Neural cell (in vitro differentiated cells): Measurements from ENCODE around the gene SLC37A1. TPM values are rescaled to one million over a fixed set of nuclear protein-coding genes. Genes with fewer than 3 reads are reported as not detected.

Experiments used
- H2AFZ ChIP-seq: fragments of 200-600, 300-800 bp; sonication (generic), shearing (Covaris generic); 2 replicates; pipeline ENCODE4 v1.6.0; 2014; ENCODE audit warnings: low read depth, mild to moderate bottlenecking, antibody characterized with exemption, low read length, moderate library complexity
- H3F3A ChIP-seq: fragments of 200-600 bp; shearing (Covaris generic); 2 replicates; pipeline ENCODE4 v1.6.1; 2016; ENCODE audit warnings: mild to moderate bottlenecking, moderate library complexity, mixed read lengths, antibody characterized with exemption, low read length; ENCODE audit not compliant: insufficient read depth, poor library complexity, severe bottlenecking
- H3K27ac ChIP-seq: fragments of 200-600, 300-800 bp; sonication (generic), shearing (Covaris generic); 2 replicates; pipeline ENCODE4 v1.5.1; 2014; ENCODE audit warnings: mild to moderate bottlenecking, low read length, moderate library complexity
- H3K27me3 ChIP-seq: fragments of 300-800, 200-600 bp; sonication (generic), shearing (Covaris generic); 2 replicates; pipeline ENCODE4 v1.6.0; 2014; ENCODE audit warnings: mild to moderate bottlenecking, low read depth, low read length, moderate library complexity; ENCODE audit not compliant: insufficient read depth
- H3K36me3 ChIP-seq: fragments of 300-800, 200-600 bp; sonication (generic), shearing (Covaris generic); 2 replicates; pipeline ENCODE4 v1.5.1; 2014; ENCODE audit warnings: mild to moderate bottlenecking, antibody characterized with exemption, low read length, moderate library complexity; ENCODE audit not compliant: insufficient read depth
- H3K4me2 ChIP-seq: fragments of 300-800, 200-600 bp; sonication (generic), shearing (Covaris generic); 2 replicates; pipeline ENCODE4 v1.6.0; 2014; ENCODE audit warnings: mild to moderate bottlenecking, low read length
- H3K4me3 ChIP-seq: fragments of 300-800, 200-600 bp; sonication (generic), shearing (Covaris generic); 2 replicates; pipeline ENCODE4 v1.5.1; 2014; ENCODE audit warnings: mild to moderate bottlenecking, low read length, moderate library complexity
- H3K79me2 ChIP-seq: fragments of 200-600 bp; shearing (Covaris generic); replicated peaks from 2 replicates; pipeline ENCODE4 v1.6.0; 2014; ENCODE audit warnings: mild to moderate bottlenecking, low read length, moderate library complexity; ENCODE audit not compliant: insufficient read depth
- H3K9ac ChIP-seq: fragments of 300-800, 200-600 bp; sonication (generic), shearing (Covaris generic); 2 replicates; pipeline ENCODE4 v1.6.1; 2016; ENCODE audit warnings: mild to moderate bottlenecking, low read length, mixed read lengths
- H3K9me2 ChIP-seq: fragments of 200-600 bp; shearing (Covaris generic); 2 replicates; pipeline ENCODE4 v1.6.1; 2016; ENCODE audit warnings: mild to moderate bottlenecking, low read length, mixed read lengths; ENCODE audit not compliant: insufficient read depth
- H3K9me3 ChIP-seq: fragments of 200-600, 300-800 bp; sonication (generic), shearing (Covaris generic); 2 replicates; pipeline ENCODE4 v1.6.1; 2016; ENCODE audit warnings: mild to moderate bottlenecking, mixed run types, low read length, moderate library complexity, mixed read lengths
- H4K20me1 ChIP-seq: fragments of 200-600 bp; shearing (Covaris generic); 2 replicates; pipeline ENCODE4 v1.6.1; 2016; ENCODE audit warnings: mild to moderate bottlenecking, mixed run types; ENCODE audit not compliant: insufficient read depth
- EP300 ChIP-seq: fragments of 450-650 bp; conservative IDR thresholded peaks from 2 replicates; pipeline ENCODE4 v1.6.1; 2014; ENCODE audit warnings: antibody characterized with exemption, mild to moderate bottlenecking, moderate library complexity; ENCODE audit not compliant: poor library complexity, severe bottlenecking
- EZH2 ChIP-seq: fragments of 200-600, 300-800 bp; shearing (Covaris generic), sonication (generic); IDR thresholded peaks from 2 replicates; pipeline ENCODE4 v1.6.1; 2014; ENCODE audit warnings: antibody characterized with exemption, low read length, borderline replicate concordance, mild to moderate bottlenecking; ENCODE audit not compliant: insufficient read depth, poor library complexity, severe bottlenecking
- MXI1 ChIP-seq: fragments of 450-650 bp; conservative IDR thresholded peaks from 2 replicates; pipeline ENCODE4 v1.6.1; 2014; ENCODE audit warnings: antibody characterized with exemption, mild to moderate bottlenecking; ENCODE audit not compliant: poor library complexity, severe bottlenecking
- POLR2AphosphoS5 ChIP-seq: IDR thresholded peaks from 2 replicates; pipeline ENCODE4 v1.6.1; 2012
- RAD21 ChIP-seq: fragments of 450-650 bp; conservative IDR thresholded peaks from 2 replicates; pipeline ENCODE4 v1.6.1; 2014; ENCODE audit warnings: antibody characterized with exemption, mild to moderate bottlenecking, moderate library complexity
- SMC3 ChIP-seq: fragments of 450-650 bp; conservative IDR thresholded peaks from 2 replicates; pipeline ENCODE4 v1.6.1; 2014; ENCODE audit warnings: antibody characterized with exemption, mild to moderate bottlenecking, moderate library complexity; ENCODE audit not compliant: poor library complexity
- TAF1 ChIP-seq: IDR thresholded peaks from 2 replicates; pipeline ENCODE4 v1.6.1; 2012; ENCODE audit warnings: low read depth
- polyA plus RNA-seq: library from polyadenylated mRNA; depleted of rRNA; stranded (reverse); fragments of >200 nt; gene quantifications from 2 replicates; pipeline ENCODE4 v1.2.3, GENCODE V29; 2014
- TF ChIP-seq, protein P1 (sequence below): IDR thresholded peaks from 2 replicates; pipeline ENCODE4 v1.6.1; 2012; ENCODE audit warnings: borderline replicate concordance
- TF ChIP-seq, protein P2 (sequence below): fragments of 450-650 bp; IDR thresholded peaks from 2 replicates; pipeline ENCODE4 v1.5.1; 2014; ENCODE audit warnings: antibody characterized with exemption, mild to moderate bottlenecking, moderate library complexity; ENCODE audit not compliant: poor library complexity, severe bottlenecking

SLC37A1 gene
- polyA plus RNA-seq, 1 donor from 2014 or later: 60.7 TPM

- no peaks in the 10 kb centered on the region for H3F3A ChIP-seq
- no peaks in the 10 kb centered on the region for H3K9me2 ChIP-seq
- no peaks in the 10 kb centered on the region for H3K79me2 ChIP-seq
- no peak overlapping the region for H3K27ac ChIP-seq
- no peak overlapping the region for H3K4me2 ChIP-seq
- H4K20me1 ChIP-seq: no peaks in the 10 kb centered on the region
- H3K27me3 ChIP-seq: no peaks in the 10 kb centered on the region
- H3K4me3 ChIP-seq: no peak overlapping the region
- H2AFZ ChIP-seq: no peak overlapping the region
- H3K9ac ChIP-seq: no peak overlapping the region
- no peaks in the 10 kb centered on the region for H3K9me3 ChIP-seq
- TF ChIP-seq, protein P1, sequence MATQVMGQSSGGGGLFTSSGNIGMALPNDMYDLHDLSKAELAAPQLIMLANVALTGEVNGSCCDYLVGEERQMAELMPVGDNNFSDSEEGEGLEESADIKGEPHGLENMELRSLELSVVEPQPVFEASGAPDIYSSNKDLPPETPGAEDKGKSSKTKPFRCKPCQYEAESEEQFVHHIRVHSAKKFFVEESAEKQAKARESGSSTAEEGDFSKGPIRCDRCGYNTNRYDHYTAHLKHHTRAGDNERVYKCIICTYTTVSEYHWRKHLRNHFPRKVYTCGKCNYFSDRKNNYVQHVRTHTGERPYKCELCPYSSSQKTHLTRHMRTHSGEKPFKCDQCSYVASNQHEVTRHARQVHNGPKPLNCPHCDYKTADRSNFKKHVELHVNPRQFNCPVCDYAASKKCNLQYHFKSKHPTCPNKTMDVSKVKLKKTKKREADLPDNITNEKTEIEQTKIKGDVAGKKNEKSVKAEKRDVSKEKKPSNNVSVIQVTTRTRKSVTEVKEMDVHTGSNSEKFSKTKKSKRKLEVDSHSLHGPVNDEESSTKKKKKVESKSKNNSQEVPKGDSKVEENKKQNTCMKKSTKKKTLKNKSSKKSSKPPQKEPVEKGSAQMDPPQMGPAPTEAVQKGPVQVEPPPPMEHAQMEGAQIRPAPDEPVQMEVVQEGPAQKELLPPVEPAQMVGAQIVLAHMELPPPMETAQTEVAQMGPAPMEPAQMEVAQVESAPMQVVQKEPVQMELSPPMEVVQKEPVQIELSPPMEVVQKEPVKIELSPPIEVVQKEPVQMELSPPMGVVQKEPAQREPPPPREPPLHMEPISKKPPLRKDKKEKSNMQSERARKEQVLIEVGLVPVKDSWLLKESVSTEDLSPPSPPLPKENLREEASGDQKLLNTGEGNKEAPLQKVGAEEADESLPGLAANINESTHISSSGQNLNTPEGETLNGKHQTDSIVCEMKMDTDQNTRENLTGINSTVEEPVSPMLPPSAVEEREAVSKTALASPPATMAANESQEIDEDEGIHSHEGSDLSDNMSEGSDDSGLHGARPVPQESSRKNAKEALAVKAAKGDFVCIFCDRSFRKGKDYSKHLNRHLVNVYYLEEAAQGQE: no peak
- TF ChIP-seq, protein P2, sequence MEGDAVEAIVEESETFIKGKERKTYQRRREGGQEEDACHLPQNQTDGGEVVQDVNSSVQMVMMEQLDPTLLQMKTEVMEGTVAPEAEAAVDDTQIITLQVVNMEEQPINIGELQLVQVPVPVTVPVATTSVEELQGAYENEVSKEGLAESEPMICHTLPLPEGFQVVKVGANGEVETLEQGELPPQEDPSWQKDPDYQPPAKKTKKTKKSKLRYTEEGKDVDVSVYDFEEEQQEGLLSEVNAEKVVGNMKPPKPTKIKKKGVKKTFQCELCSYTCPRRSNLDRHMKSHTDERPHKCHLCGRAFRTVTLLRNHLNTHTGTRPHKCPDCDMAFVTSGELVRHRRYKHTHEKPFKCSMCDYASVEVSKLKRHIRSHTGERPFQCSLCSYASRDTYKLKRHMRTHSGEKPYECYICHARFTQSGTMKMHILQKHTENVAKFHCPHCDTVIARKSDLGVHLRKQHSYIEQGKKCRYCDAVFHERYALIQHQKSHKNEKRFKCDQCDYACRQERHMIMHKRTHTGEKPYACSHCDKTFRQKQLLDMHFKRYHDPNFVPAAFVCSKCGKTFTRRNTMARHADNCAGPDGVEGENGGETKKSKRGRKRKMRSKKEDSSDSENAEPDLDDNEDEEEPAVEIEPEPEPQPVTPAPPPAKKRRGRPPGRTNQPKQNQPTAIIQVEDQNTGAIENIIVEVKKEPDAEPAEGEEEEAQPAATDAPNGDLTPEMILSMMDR: no peak
- TF ChIP-seq EP300 (no peak), RAD21 (no peak), TAF1 (no peak), MXI1 (no peak), POLR2AphosphoS5 (no peak), SMC3 (no peak), EZH2 (no peak)
- H3K36me3 ChIP-seq: no peaks in the 10 kb centered on the region
These were observed 48.4 kb upstream of the SLC37A1 start for GRCh38 chr21:42465008-42465802.

DNA sequence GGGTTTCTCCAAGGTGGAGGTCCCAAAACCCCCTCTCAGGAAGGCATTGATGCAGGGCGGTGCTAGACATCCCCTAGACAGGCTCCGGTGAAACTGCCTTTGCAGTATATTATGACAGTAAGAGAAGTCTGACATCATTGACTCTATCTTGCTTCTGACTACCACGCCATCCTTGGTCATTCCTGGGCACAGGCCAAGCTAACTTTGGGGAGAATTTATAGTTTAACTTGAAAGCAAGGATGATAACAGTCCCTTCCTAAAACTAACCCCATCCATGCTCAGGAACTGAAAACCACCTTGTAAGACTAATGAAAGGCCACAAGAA, 47.9 kb upstream of the SLC37A1 start:
- TF ChIP-seq, protein P2: no peak
- TF ChIP-seq, protein P1: no peak
- TF ChIP-seq SMC3 (no peak), EP300 (no peak), TAF1 (no peak), RAD21 (no peak), MXI1 (no peak), POLR2AphosphoS5 (no peak), EZH2 (no peak)
- Histone ChIP-seq H3K27ac (no peak overlapping the region), H3K9ac (no peak overlapping the region), H3F3A (no peaks in the 10 kb centered on the region), H3K9me2 (no peaks in the 10 kb centered on the region), H3K9me3 (no peaks in the 10 kb centered on the region), H4K20me1 (no peaks in the 10 kb centered on the region), H3K27me3 (no peaks in the 10 kb centered on the region), H2AFZ (no peak overlapping the region), H3K36me3 (no peaks in the 10 kb centered on the region), H3K4me2 (no peak overlapping the region), H3K4me3 (no peak overlapping the region), H3K79me2 (no peaks in the 10 kb centered on the region)
